ENCODE data around the gene C20orf173.

DNA sequence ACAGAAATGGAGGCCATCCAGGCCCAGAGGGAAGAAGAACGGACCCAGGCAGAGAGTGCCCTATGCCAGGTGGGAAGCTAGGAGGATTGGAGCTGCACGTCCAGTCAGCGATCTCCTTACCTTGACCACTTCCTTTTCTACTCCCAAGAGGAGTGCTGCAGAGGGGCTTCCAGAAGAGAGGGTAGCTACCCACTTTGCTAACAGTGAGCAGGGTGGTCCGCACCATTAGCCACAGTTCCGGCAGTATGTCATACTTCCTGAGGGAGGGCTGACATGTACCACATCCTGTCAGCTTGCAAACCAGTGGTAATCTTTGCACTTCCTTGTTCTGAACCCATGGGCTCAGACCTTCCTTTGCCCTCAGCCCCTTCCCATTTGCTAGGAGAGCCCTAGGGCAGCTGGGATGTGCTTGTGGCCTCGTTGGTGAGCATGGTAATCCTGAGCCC lies 38.7 kb downstream of the C20orf173 start:
- TF ChIP-seq, protein P1, sequence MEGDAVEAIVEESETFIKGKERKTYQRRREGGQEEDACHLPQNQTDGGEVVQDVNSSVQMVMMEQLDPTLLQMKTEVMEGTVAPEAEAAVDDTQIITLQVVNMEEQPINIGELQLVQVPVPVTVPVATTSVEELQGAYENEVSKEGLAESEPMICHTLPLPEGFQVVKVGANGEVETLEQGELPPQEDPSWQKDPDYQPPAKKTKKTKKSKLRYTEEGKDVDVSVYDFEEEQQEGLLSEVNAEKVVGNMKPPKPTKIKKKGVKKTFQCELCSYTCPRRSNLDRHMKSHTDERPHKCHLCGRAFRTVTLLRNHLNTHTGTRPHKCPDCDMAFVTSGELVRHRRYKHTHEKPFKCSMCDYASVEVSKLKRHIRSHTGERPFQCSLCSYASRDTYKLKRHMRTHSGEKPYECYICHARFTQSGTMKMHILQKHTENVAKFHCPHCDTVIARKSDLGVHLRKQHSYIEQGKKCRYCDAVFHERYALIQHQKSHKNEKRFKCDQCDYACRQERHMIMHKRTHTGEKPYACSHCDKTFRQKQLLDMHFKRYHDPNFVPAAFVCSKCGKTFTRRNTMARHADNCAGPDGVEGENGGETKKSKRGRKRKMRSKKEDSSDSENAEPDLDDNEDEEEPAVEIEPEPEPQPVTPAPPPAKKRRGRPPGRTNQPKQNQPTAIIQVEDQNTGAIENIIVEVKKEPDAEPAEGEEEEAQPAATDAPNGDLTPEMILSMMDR (IDR thresholded peaks at IDR 0.05; ENCODE audit: insufficient read depth, low read length, poor library complexity, severe bottlenecking): no peak
- no peak for TF ChIP-seq EZH2phosphoT487 (conservative IDR thresholded peaks at IDR 0.05; ENCODE audit: low read length)

Measured in SU-DHL-6 (cell line).